G401 (cell line): ENCODE data around the gene CCS. TPM values are rescaled to one million over a fixed set of nuclear protein-coding genes. Genes with fewer than 3 reads are reported as not detected.
"Not testable (repeated sequence)": the region's sequence is repeated elsewhere in the genome, so short reads cannot be mapped to it uniquely, and the experiment has no call there.

Experiments
- DNase-seq: peaks from one replicate; pipeline ENCODE4 v3.0.0-alpha.2; 2015; ENCODE audit warnings: low spot score
- in situ Hi-C: cut with HindIII; loops from 2 replicates; pipeline ENCODE4 v1.10.0; 2016; ENCODE audit warnings: low sequenced_read_pairs, mixed read lengths
- total RNA-seq: library from RNA; depleted of rRNA; stranded (reverse); fragments of >200 nt; shearing (Covaris generic); gene quantifications from 2 replicates; pipeline ENCODE4 v1.2.3, GENCODE V29; 2014

The CCS gene
- total RNA-seq, 1 experiment from 2014 or later = 181 TPM

- in situ Hi-C loops = no loop called here
- DNase-seq = peak; percentile 99
These were observed 23.6 kb downstream of the CCS start, which contains the start of gene RBM14 for GRCh38 chr11:66616379-66617154. Gene RBM14, plus strand, starts transcription at chr11:66616630. Its CDS starts 91 bp downstream, at chr11:66616721.

- DNase-seq = no peak
- in situ Hi-C loops = no loop called here
These were observed 24.3 kb downstream of the CCS start for GRCh38 chr11:66617155-66617834.

- in situ Hi-C loops = no loop called here
- DNase-seq = peak; percentile 34
These were observed 26.1 kb downstream of the CCS start for GRCh38 chr11:66619080-66619554.

GRCh38 chr11:66624450-66624849 is 31.5 kb downstream of the CCS start:
- in situ Hi-C loops = no loop called here
- DNase-seq = peak; percentile 34

GRCh38 chr11:66625041-66625751 is 32.2 kb downstream of the CCS start:
- in situ Hi-C loops = no loop called here
- peak; percentile 80 for DNase-seq

GRCh38 chr11:66625752-66626149 is 32.8 kb downstream of the CCS start:
- DNase-seq = no peak
- in situ Hi-C loops = no loop called here

- in situ Hi-C loops = no loop called here
- no peak for DNase-seq
These were observed 33.4 kb downstream of the CCS start for GRCh38 chr11:66626382-66626781.

- DNase-seq = no peak
- in situ Hi-C loops = no loop called here
These were observed 33.9 kb downstream of the CCS start for GRCh38 chr11:66626926-66627325.

- in situ Hi-C loops = no loop called here
These were observed 35.1 kb downstream of the CCS start for GRCh38 chr11:66628061-66628603.

GRCh38 chr11:66629356-66629755 is 36.4 kb downstream of the CCS start:
- no peak for DNase-seq
- in situ Hi-C loops = no loop called here

More at GRCh38 chr11:66628061-66628603, 35.1 kb downstream of the CCS start:
- DNase-seq = no peak

- in situ Hi-C loops = no loop called here
- DNase-seq = no peak
These were observed 38.9 kb downstream of the CCS start for GRCh38 chr11:66631883-66632282.

- DNase-seq = no peak
- in situ Hi-C loops = no loop called here
These were observed 40.0 kb downstream of the CCS start for GRCh38 chr11:66632952-66633351.

- in situ Hi-C loops = no loop called here
- peak; percentile 33 for DNase-seq
These were observed 43.4 kb downstream of the CCS start for GRCh38 chr11:66636411-66636810.

GRCh38 chr11:66637557-66638176 is 44.7 kb downstream of the CCS start:
- in situ Hi-C loops = no loop called here
- DNase-seq = peak; percentile 48

GRCh38 chr11:66638177-66639065 is 45.4 kb downstream of the CCS start, which contains the start of gene RBM4:
Gene RBM4, plus strand, starts transcription at chr11:66638703. Its CDS starts 1,009 bp downstream, at chr11:66639712.
- in situ Hi-C loops = no loop called here
- peak; percentile 100 for DNase-seq

- DNase-seq = peak; percentile 55
- in situ Hi-C loops = no loop called here
These were observed 46.3 kb downstream of the CCS start for GRCh38 chr11:66639066-66639813.

- DNase-seq, in situ Hi-C loops: not testable (repeated sequence)
These were observed 46.9 kb downstream of the CCS start for GRCh38 chr11:66639814-66640340.
